ENCODE data around the gene PAPPA2.

- no peak for TF ChIP-seq CTCF (IDR thresholded peaks at IDR 0.05)
- no peak for TF ChIP-seq TCF7L2 (IDR thresholded peaks at IDR 0.05; ENCODE audit: low read depth, low read length)
- no peak for TF ChIP-seq POLR2AphosphoS5 (IDR thresholded peaks at IDR 0.05; ENCODE audit: low read depth, low read length)
- no peak for TF ChIP-seq REST (IDR thresholded peaks at IDR 0.05; ENCODE audit: insufficient read depth in 1 of 2, low read depth in 2 of 2, low read length in 1 of 2)
These were observed 366.3 kb downstream of the PAPPA2 start for GRCh38 chr1:176829261-176829660.
